HEK293 (cell line): Measurements from ENCODE around the gene PPP2R3A.

Experiments used
- CTCF ChIA-PET: fragments of 350-600 bp; formaldehyde crosslinking; extraction: SDS; loops from one replicate; lab custom pipeline; 2021; ENCODE audit warnings: antibody characterized with exemption; lab: Yijun Ruan, JAX
- POLR2A ChIA-PET: fragments of 300-600 bp; formaldehyde crosslinking; extraction: SDS; loops from one replicate; lab custom pipeline; 2020; ENCODE audit warnings: antibody characterized with exemption, inconsistent platforms; lab: Yijun Ruan, JAX
- H3K27ac ChIP-seq: fragments of 200-500 bp; sonication (Bioruptor generic); 2 replicates; pipeline ENCODE4 v1.5.1; 2014; ENCODE audit warnings: low read depth, low read length, control low read depth, inconsistent platforms; ENCODE audit errors: extremely low read depth
- H3K36me3 ChIP-seq, 2 experiments: fragments of 200-500 bp in 1 of 2; sonication (Bioruptor generic) in 1 of 2; 1 replicate in 1 of 2; 2 replicates in 1 of 2; pipeline ENCODE4 v1.5.1; 2014 to 2017; ENCODE audit warnings: inconsistent platforms in 2 of 2, low read length in 2 of 2; ENCODE audit not compliant: control insufficient read depth in 2 of 2, insufficient read depth in 1 of 2
- H3K4me1 ChIP-seq: fragments of 200-500 bp; sonication (Bioruptor generic); 2 replicates; pipeline ENCODE4 v1.5.1; 2014; ENCODE audit warnings: mild to moderate bottlenecking, low read length, inconsistent platforms; ENCODE audit not compliant: control insufficient read depth, insufficient read depth
- H3K4me3 ChIP-seq: 2 replicates; pipeline ENCODE4 v1.5.1; 2011; ENCODE audit warnings: low read depth, mild to moderate bottlenecking, control low read depth, low read length, moderate library complexity
- H3K9me3 ChIP-seq: fragments of 200-500 bp; sonication (Bioruptor generic); 2 replicates; pipeline ENCODE4 v1.5.1; 2014; ENCODE audit warnings: low read depth, low read length, inconsistent platforms; ENCODE audit not compliant: control insufficient read depth, insufficient read depth
- FEZF1 ChIP-seq: fragments of 450-650 bp; formaldehyde crosslinking; IDR thresholded peaks from 2 replicates; pipeline ENCODE4 v1.5.1; 2016; ENCODE audit warnings: missing biosample characterization, missing genetic modification characterization
- GLI4 ChIP-seq: fragments of 450-650 bp; formaldehyde crosslinking; IDR thresholded peaks from 2 replicates; pipeline ENCODE4 v1.5.1; 2016; ENCODE audit warnings: missing biosample characterization, missing genetic modification characterization
- IKZF3 ChIP-seq: fragments of 450-650 bp; IDR thresholded peaks from 2 replicates; pipeline ENCODE4 v1.5.0; 2018; ENCODE audit warnings: missing biosample characterization, mild to moderate bottlenecking, missing genetic modification characterization, moderate library complexity
- KLF1 ChIP-seq: fragments of 450-650 bp; formaldehyde crosslinking; IDR thresholded peaks from 2 replicates; pipeline ENCODE4 v1.5.1; 2016; ENCODE audit warnings: missing biosample characterization, missing genetic modification characterization
- KLF10 ChIP-seq: fragments of 450-650 bp; IDR thresholded peaks from 2 replicates; pipeline ENCODE4 v1.5.1; 2018; ENCODE audit warnings: missing biosample characterization, mild to moderate bottlenecking, missing genetic modification characterization
- KLF9 ChIP-seq: fragments of 450-650 bp; formaldehyde crosslinking; IDR thresholded peaks from 2 replicates; pipeline ENCODE4 v1.5.1; 2016; ENCODE audit warnings: missing biosample characterization, missing genetic modification characterization, low read depth
- MYNN ChIP-seq: fragments of 450-650 bp; formaldehyde crosslinking; IDR thresholded peaks from 2 replicates; pipeline ENCODE4 v1.5.1; 2016; ENCODE audit warnings: missing biosample characterization, missing genetic modification characterization, borderline replicate concordance
- OSR2 ChIP-seq: fragments of 450-650 bp; formaldehyde crosslinking; IDR thresholded peaks from 2 replicates; pipeline ENCODE4 v1.5.1; 2016; ENCODE audit warnings: missing biosample characterization, missing genetic modification characterization
- OVOL3 ChIP-seq: fragments of 450-650 bp; formaldehyde crosslinking; IDR thresholded peaks from 2 replicates; pipeline ENCODE4 v1.5.1; 2016; ENCODE audit warnings: missing biosample characterization, missing genetic modification characterization
- SP7 ChIP-seq: fragments of 450-650 bp; formaldehyde crosslinking; IDR thresholded peaks from 2 replicates; pipeline ENCODE4 v1.5.1; 2016; ENCODE audit warnings: missing biosample characterization, missing genetic modification characterization
- ZBTB17 ChIP-seq: fragments of 450-650 bp; formaldehyde crosslinking; IDR thresholded peaks from 2 replicates; pipeline ENCODE4 v1.5.1; 2016; ENCODE audit warnings: missing biosample characterization, missing genetic modification characterization
- ZBTB8A ChIP-seq: fragments of 450-650 bp; formaldehyde crosslinking; IDR thresholded peaks from 2 replicates; pipeline ENCODE4 v1.5.1; 2016; ENCODE audit warnings: missing biosample characterization, missing genetic modification characterization
- ZNF155 ChIP-seq: fragments of 450-650 bp; formaldehyde crosslinking; IDR thresholded peaks from 2 replicates; pipeline ENCODE4 v1.5.1; 2016; ENCODE audit warnings: missing biosample characterization, missing genetic modification characterization
- ZNF16 ChIP-seq: fragments of 450-650 bp; formaldehyde crosslinking; IDR thresholded peaks from 2 replicates; pipeline ENCODE4 v1.5.1; 2016; ENCODE audit warnings: low read depth, missing biosample characterization, missing genetic modification characterization
- ZNF211 ChIP-seq: fragments of 450-650 bp; formaldehyde crosslinking; IDR thresholded peaks from 2 replicates; pipeline ENCODE4 v1.5.1; 2016; ENCODE audit warnings: low read depth, missing biosample characterization, missing genetic modification characterization
- ZNF24 ChIP-seq: fragments of 450-650 bp; formaldehyde crosslinking; IDR thresholded peaks from 2 replicates; pipeline ENCODE4 v1.5.1; 2016; ENCODE audit warnings: missing biosample characterization, missing genetic modification characterization
- ZNF366 ChIP-seq: fragments of 450-650 bp; formaldehyde crosslinking; conservative IDR thresholded peaks from 2 replicates; pipeline ENCODE4 v1.5.1; 2016; ENCODE audit warnings: missing biosample characterization, missing genetic modification characterization
- ZNF433 ChIP-seq: fragments of 450-650 bp; formaldehyde crosslinking; IDR thresholded peaks from 2 replicates; pipeline ENCODE4 v1.5.1; 2016; ENCODE audit warnings: missing biosample characterization, missing genetic modification characterization, low read depth
- ZNF48 ChIP-seq: fragments of 450-650 bp; formaldehyde crosslinking; IDR thresholded peaks from 2 replicates; pipeline ENCODE4 v1.5.1; 2016; ENCODE audit warnings: missing biosample characterization, missing genetic modification characterization
- ZNF768 ChIP-seq: fragments of 450-650 bp; formaldehyde crosslinking; IDR thresholded peaks from 2 replicates; pipeline ENCODE4 v1.5.1; 2018; ENCODE audit warnings: missing biosample characterization, mild to moderate bottlenecking, missing genetic modification characterization
- TF ChIP-seq, protein P1 (sequence below): fragments of 450-650 bp; formaldehyde crosslinking; IDR thresholded peaks from 2 replicates; pipeline ENCODE4 v1.5.1; 2016; ENCODE audit warnings: missing biosample characterization, missing genetic modification characterization
- TF ChIP-seq, protein P2 (sequence below): fragments of 450-650 bp; formaldehyde crosslinking; IDR thresholded peaks from 2 replicates; pipeline ENCODE4 v1.5.1; 2017; ENCODE audit warnings: missing biosample characterization, missing genetic modification characterization
- TF ChIP-seq, protein P3 (sequence below): fragments of 450-650 bp; formaldehyde crosslinking; IDR thresholded peaks from 2 replicates; pipeline ENCODE4 v1.5.1; 2016; ENCODE audit warnings: missing biosample characterization, missing genetic modification characterization
- TF ChIP-seq, protein P4 (sequence below): fragments of 450-650 bp; formaldehyde crosslinking; IDR thresholded peaks from 2 replicates; pipeline ENCODE4 v1.5.1; 2016; ENCODE audit warnings: missing biosample characterization, missing genetic modification characterization, borderline replicate concordance
- TF ChIP-seq, protein P5 (sequence below): fragments of 450-650 bp; formaldehyde crosslinking; IDR thresholded peaks from 2 replicates; pipeline ENCODE4 v1.5.1; 2016; ENCODE audit warnings: missing biosample characterization, missing genetic modification characterization
- TF ChIP-seq, protein P6 (sequence below): fragments of 450-650 bp; formaldehyde crosslinking; IDR thresholded peaks from 2 replicates; pipeline ENCODE4 v1.5.1; 2016; ENCODE audit warnings: missing biosample characterization, missing genetic modification characterization

Gene PPP2R3A

DNA sequence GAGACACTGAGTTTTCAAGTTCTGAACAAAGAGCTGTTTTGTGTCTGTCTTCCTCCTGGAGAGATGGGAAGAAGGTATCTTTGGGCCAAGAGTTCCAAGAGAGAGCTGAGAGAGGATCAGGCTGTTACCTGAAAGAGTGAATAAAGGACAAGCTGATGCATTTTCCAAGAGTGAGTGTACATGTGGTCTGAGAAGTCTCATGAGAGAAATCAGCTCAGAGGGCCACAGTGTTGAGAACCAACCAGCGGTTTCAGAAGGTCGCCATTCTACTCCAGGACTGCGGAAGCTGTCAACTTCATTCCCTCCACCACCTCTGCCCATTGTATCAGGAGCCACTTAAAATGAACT is 42.7 kb upstream of the PPP2R3A start (continued):
- TF ChIP-seq, protein P1, sequence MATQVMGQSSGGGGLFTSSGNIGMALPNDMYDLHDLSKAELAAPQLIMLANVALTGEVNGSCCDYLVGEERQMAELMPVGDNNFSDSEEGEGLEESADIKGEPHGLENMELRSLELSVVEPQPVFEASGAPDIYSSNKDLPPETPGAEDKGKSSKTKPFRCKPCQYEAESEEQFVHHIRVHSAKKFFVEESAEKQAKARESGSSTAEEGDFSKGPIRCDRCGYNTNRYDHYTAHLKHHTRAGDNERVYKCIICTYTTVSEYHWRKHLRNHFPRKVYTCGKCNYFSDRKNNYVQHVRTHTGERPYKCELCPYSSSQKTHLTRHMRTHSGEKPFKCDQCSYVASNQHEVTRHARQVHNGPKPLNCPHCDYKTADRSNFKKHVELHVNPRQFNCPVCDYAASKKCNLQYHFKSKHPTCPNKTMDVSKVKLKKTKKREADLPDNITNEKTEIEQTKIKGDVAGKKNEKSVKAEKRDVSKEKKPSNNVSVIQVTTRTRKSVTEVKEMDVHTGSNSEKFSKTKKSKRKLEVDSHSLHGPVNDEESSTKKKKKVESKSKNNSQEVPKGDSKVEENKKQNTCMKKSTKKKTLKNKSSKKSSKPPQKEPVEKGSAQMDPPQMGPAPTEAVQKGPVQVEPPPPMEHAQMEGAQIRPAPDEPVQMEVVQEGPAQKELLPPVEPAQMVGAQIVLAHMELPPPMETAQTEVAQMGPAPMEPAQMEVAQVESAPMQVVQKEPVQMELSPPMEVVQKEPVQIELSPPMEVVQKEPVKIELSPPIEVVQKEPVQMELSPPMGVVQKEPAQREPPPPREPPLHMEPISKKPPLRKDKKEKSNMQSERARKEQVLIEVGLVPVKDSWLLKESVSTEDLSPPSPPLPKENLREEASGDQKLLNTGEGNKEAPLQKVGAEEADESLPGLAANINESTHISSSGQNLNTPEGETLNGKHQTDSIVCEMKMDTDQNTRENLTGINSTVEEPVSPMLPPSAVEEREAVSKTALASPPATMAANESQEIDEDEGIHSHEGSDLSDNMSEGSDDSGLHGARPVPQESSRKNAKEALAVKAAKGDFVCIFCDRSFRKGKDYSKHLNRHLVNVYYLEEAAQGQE (tag by site-specific recombination) = no peak
- TF ChIP-seq, protein P2, sequence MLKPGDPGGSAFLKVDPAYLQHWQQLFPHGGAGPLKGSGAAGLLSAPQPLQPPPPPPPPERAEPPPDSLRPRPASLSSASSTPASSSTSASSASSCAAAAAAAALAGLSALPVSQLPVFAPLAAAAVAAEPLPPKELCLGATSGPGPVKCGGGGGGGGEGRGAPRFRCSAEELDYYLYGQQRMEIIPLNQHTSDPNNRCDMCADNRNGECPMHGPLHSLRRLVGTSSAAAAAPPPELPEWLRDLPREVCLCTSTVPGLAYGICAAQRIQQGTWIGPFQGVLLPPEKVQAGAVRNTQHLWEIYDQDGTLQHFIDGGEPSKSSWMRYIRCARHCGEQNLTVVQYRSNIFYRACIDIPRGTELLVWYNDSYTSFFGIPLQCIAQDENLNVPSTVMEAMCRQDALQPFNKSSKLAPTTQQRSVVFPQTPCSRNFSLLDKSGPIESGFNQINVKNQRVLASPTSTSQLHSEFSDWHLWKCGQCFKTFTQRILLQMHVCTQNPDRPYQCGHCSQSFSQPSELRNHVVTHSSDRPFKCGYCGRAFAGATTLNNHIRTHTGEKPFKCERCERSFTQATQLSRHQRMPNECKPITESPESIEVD = no peak
- TF ChIP-seq ZBTB17 (tag by site-specific recombination) = no peak

DNA sequence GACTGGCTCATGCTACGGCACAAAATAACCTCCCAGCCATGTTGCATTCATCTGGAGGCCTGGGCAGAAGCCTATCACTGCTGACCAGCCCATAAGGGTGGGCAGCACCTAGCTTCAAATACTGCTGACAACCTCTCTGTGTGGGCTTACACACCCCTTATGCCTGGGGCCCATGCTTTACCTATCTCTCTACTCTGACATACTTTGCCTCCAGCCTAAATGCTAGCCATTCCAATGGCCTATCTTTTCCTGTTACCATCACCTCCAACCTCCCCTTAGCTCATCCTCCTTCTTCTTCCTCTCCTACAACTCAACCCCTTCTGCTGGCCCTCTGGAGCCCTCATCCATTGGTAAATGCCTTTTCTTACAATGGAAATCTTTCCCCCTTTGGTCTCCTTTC is 41.0 kb upstream of the PPP2R3A start:
- Histone ChIP-seq H3K36me3 (no peaks in the 10 kb centered on the region), H3K4me3 (no peak overlapping the region), H3K4me1 (no peaks in the 10 kb centered on the region), H3K27ac (no peak overlapping the region), H3K9me3 (no peaks in the 10 kb centered on the region)
- TF ChIP-seq, protein P3, sequence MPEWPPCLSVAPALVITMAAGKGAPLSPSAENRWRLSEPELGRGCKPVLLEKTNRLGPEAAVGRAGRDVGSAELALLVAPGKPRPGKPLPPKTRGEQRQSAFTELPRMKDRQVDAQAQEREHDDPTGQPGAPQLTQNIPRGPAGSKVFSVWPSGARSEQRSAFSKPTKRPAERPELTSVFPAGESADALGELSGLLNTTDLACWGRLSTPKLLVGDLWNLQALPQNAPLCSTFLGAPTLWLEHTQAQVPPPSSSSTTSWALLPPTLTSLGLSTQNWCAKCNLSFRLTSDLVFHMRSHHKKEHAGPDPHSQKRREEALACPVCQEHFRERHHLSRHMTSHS (tag by site-specific recombination) = no peak
- TF ChIP-seq OSR2 (no peak), ZNF24 (no peak), ZBTB8A (tag by site-specific recombination) (no peak), KLF1 (no peak), ZNF768 (tag by site-specific recombination) (no peak), ZNF155 (tag by site-specific recombination) (no peak), ZNF433 (tag by site-specific recombination) (no peak), KLF9 (tag by site-specific recombination) (no peak), GLI4 (tag by site-specific recombination) (no peak), IKZF3 (tag by site-specific recombination) (no peak), OVOL3 (tag by site-specific recombination) (no peak), SP7 (no peak), ZNF211 (no peak), KLF10 (tag by site-specific recombination) (no peak)
- TF ChIP-seq, protein P4, sequence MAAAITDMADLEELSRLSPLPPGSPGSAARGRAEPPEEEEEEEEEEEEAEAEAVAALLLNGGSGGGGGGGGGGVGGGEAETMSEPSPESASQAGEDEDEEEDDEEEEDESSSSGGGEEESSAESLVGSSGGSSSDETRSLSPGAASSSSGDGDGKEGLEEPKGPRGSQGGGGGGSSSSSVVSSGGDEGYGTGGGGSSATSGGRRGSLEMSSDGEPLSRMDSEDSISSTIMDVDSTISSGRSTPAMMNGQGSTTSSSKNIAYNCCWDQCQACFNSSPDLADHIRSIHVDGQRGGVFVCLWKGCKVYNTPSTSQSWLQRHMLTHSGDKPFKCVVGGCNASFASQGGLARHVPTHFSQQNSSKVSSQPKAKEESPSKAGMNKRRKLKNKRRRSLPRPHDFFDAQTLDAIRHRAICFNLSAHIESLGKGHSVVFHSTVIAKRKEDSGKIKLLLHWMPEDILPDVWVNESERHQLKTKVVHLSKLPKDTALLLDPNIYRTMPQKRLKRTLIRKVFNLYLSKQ (tag by site-specific recombination) = no peak
- POLR2A ChIA-PET = no interaction called here
- CTCF ChIA-PET = no interaction called here

DNA sequence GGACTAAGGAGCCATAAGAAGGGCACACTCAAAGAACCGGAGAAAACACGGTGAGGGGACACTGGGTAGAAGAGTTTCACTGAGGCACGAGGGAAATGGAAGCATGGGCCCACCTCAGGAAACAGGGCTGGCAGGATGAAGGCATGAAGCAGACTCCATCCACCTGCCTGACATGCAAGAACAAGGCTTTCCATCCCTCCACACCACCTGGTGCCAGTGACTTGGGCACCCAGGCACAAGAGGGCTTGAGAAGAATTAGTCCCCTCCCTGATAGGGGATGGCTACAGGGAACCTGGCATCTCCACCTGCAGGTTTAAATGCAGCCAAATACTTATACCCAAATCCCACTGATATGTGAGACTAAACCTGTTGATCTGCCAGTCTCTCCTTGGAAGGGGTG is 38.9 kb upstream of the PPP2R3A start:
- H3K36me3 ChIP-seq = no peaks in the 10 kb centered on the region
- ChIA-PET POLR2A (no interaction called here), CTCF (interaction anchor here (0.6 kb wide), 1 partner anchor 115 kb away, joined by 4 read pairs; no protein-coding TSS in a partner anchor)
- no peak overlapping the region for H3K27ac ChIP-seq
- no peak overlapping the region for H3K4me3 ChIP-seq
- H3K9me3 ChIP-seq = no peaks in the 10 kb centered on the region
- no peaks in the 10 kb centered on the region for H3K4me1 ChIP-seq
- TF ChIP-seq ZNF366 (no peak), ZNF16 (no peak), MYNN (no peak), FEZF1 (tag by site-specific recombination) (no peak), ZNF48 (tag by site-specific recombination) (no peak)
- TF ChIP-seq, protein P5, sequence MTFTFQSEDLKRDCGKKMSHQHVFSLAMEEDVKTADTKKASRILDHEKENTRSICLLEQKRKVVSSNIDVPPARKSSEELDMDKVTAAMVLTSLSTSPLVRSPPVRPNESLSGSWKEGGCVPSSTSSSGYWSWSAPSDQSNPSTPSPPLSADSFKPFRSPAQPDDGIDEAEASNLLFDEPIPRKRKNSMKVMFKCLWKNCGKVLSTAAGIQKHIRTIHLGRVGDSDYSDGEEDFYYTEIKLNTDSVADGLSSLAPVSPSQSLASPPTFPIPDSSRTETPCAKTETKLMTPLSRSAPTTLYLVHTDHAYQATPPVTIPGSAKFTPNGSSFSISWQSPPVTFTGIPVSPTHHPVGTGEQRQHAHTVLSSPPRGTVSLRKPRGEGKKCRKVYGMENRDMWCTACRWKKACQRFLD (tag by site-specific recombination) = no peak
- TF ChIP-seq, protein P6, sequence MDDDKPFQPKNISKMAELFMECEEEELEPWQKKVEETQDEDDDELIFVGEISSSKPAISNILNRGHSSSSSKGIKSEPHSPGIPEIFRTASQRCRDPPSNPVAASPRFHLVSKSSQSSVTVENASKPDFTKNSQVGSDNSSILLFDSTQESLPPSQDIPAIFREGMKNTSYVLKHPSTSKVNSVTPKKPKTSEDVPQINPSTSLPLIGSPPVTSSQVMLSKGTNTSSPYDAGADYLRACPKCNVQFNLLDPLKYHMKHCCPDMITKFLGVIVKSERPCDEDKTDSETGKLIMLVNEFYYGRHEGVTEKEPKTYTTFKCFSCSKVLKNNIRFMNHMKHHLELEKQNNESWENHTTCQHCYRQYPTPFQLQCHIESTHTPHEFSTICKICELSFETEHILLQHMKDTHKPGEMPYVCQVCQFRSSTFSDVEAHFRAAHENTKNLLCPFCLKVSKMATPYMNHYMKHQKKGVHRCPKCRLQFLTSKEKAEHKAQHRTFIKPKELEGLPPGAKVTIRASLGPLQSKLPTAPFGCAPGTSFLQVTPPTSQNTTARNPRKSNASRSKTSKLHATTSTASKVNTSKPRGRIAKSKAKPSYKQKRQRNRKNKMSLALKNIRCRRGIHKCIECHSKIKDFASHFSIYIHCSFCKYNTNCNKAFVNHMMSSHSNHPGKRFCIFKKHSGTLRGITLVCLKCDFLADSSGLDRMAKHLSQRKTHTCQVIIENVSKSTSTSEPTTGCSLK = no peak
